ENCODE data around the gene LRFN2.

LRFN2 gene

DNA sequence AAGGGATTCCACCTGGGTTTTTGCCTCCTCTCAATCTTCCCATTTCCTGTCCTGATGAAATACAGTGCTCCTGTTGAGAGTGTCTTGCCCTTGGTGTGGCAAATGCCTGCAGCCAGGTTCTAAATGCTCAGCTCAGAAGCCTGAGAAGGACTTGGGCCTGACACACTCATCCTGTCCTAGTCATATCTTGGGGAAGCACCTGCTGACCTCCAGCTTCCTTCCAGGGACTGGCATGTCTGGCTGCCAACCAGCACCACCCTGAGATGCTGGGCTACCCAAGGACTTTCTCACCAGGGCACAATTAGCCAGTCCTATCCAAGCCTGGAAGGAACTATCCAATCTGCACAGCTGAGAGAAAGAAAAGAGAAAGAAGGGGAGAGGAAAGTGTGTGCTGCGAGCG lies 43.4 kb downstream of the LRFN2 start:
- DNase-seq (ENCODE audit: low read depth in 2 of 2), result no peak

DNA sequence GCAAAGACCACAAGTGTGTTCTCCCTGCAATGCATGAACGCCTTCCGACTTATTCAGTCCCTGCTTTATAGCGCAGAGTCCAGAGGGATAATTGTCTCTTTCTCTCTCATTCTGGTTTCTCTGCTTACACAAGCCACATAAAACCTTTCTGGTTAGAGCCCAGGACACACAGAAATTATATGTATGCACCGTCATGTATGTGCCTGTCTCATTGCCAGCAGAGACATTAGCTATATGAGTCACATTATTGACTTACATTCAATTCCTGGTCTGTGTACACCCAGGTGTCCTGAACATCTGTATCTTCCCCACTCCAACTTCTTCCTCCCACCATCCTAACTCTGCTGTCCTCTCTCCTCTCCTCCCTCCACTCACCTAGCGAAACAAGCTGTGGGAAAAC lies 44.0 kb downstream of the LRFN2 start:
- DNase-seq (ENCODE audit: low read depth in 2 of 2), result no peak

DNA sequence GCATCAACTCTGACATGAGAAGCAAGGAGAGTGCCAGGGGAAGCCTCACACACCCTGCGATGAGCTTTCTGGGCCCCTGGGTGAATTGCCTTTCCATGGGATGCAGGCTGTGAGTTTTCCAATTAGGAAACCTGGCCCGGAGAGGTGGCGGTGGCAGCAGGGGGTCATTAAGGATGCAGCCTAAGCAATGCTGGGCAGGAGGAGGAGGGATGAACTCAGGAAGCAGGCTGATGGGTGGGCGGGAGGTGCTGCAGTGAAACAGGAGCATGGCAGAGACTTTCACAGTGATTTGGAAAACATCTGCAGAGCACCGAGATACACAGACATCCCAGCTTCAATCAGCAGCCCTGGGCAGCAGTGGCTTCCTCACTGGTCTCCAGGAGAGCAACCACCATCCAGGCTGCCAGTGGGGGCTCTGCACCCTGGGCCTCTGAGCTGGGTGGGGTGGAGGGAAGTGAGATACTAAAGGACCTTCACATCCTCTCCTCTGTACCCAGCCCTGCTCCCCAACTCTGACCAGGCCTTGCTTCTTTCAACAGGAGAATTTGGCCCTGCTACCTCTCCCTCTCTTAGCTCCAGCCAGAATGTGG lies 44.9 kb downstream of the LRFN2 start:
- no peak for DNase-seq (ENCODE audit: low read depth in 2 of 2)

DNA sequence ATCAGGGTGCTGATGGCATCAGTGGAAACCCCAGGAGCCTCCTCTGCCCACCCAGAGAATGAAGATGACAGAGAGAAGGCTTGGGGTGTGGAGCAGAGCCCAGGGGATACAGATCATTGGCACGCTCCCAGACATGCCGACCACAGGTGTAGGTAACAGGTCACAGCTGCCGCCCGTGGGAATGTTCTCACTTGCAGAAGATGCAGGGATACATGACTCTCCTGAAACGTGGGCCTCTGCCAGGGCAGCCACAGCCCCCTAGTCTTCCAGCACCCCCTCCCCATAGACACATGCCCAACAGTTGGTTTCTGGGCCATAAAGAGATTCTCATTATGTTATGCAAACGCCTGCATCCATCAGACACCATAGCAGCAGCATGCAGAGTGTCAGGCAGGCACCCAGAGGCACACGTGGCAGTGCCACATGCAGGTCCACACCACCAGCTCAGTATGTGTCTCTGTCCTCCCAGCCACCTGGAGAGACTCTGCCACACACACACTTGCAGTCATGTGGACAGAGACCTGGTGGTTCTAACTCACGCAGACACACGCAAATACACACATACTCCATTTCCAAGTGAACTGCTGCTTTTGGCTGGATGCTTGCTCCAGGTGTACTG lies 45.5 kb downstream of the LRFN2 start:
- no peak for DNase-seq (ENCODE audit: low read depth in 2 of 2)

DNA sequence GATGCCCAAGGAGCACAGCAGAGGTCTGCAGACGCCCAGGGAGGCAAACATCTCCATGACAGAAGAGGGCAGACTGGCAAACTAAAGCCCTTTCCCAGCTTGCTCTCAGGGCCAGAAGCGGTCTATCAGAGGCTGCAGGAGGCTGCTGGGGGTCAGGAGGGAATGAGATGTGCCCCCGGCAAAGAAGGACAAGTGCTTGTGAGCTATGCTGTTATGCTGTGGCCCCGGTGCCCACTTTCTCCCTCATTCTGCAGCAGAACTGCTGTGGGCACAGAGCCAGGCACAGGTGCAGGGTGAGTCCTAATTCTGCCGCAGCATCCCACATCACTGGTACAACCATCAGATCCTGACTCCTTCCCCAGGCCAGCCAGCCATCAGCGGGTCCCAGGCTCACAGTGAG lies 46.4 kb downstream of the LRFN2 start:
- no peak for DNase-seq (ENCODE audit: low read depth in 2 of 2)

DNA sequence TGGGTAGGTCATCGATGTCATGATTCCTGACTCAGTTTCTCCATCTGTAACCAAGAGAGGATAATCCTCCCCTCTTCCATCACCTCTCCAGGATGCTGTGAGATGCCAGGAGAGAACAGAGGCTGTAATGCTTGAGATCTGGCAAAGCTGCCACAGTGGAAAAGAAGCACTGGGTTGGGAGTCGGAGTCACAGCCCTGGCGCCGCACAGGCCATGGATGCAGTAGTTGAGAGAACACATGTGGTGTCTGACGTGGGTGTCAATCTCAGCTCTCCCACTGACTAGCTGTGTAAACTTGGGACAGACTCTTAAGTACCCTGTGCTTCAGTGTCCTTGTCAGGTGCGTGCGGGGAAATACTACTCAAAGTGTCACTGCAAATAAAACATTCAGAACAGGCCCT lies 47.3 kb downstream of the LRFN2 start:
- no peak for DNase-seq (ENCODE audit: low read depth in 2 of 2)

DNA sequence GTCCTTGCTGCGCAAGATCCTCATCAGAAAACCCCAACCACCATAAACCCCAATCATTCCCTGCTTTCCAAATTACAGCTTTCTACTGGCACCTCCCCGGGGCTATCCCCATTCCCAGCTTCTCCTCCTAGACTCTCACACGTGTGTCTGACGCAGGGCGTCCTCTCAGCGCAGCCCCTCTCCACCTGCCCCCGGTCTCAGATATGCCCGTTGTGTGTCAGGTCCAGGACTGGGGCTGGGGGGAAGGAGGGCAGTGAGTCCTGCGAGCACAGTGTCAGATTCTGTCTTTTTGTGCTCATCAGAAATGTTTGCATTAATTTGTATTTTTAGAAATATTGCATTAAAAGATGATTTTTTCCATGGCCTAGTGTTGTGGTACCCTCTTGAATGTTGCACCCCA lies 48.6 kb downstream of the LRFN2 start:
- no peak for DNase-seq (ENCODE audit: low read depth in 2 of 2)

DNA sequence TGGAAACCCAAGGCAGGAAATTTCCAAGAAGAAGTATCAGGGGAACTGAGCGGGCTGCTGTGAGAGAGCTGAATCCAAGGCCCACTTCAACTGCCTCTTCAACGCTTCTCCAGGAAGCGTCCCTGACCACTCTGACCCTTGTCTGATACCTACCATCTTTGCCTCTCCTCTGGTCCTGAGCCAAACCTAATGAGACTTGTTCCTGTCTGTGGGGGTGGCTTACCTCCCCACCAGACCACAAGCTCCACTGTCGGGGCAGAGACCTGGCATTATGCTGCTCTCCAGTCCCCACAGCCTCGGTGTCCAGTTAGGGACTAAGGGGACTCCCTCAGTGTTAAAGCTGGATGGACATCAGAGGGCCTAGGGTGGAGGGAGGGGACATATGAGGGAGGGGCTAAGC lies 49.7 kb downstream of the LRFN2 start:
- no peak for DNase-seq (ENCODE audit: low read depth in 2 of 2)

DNA sequence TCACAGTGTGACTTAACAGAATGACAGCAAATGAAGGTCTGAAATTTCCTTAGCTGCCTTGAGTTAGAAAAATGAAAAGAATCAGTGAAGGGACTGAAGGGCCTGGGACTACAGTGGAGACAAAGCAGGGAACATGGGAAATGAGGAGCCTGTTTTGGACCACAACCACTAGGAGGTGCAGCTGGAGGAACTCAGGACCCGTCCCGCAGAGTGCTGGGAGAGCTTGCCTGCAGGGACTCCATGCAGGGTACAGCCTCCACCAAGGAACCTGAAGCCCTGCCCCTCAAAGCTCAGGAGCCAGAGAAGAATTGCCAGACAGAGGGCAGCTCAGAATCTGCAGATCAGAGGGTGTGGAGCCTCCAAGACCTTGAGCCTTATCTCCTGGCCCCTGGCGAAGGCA lies 50.7 kb downstream of the LRFN2 start:
- no peak for DNase-seq (ENCODE audit: low read depth in 2 of 2)

DNA sequence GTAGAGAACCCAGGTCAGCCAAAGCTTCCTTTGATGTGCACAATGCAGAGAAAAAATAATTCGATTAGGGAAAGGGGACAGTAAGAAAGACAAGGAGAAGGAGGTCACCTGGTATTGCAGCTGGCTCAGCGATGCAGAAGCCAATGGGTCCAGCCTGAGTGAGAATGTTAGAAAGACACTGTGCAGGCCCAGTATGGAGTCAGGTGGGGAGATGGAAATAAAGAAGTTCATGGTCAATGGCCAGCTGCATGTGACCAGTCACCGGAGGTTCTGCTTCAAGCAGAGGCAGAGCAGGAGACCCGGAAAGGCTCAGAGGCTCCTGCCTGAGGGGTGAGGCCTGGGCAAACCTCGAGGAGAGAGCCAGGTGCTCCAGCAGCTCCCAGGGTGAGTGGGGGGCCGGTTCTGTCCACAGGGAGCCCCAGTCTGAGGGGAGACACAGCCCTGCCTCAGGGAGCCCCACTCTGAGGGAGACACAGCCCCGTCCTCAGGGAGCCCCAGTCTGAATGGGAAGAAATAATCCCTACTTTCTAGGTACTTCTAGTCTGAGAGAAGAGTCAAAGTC lies 51.3 kb downstream of the LRFN2 start:
- DNase-seq (ENCODE audit: low read depth in 2 of 2), result no peak

DNA sequence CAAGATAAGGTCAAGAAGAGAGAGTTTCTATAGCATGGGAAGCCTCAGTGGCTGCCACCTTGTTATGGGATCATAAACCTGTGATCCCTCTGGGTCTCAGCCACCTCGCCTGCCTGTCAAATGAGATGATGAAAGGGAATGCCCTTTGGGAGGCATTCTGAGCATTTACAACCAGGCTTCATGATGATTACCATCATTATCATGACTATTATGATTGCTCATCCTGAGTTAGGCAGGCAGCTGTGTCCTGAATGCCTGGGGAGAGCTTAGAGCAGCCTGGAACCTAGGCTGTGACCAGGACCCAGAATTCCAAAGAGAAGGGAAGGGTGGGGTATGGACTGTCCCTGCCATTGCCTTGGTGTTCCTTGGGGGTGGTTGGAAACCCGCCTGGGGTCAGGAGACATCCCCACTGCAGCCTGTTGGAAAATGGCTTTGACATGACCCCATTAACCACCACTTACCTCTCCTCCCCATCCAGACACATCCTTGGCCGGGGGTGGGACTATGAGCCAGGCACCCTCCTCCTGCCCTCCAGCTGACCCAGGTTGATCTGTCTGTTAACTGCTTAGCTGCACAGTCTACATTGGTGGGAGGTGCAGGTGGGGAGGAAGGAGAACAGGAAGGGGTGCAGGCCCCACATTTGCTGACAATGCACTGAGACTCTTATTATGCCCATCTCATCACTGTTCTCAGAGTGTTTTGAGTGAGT lies 51.9 kb downstream of the LRFN2 start:
- no peak for DNase-seq (ENCODE audit: low read depth in 2 of 2)

DNA sequence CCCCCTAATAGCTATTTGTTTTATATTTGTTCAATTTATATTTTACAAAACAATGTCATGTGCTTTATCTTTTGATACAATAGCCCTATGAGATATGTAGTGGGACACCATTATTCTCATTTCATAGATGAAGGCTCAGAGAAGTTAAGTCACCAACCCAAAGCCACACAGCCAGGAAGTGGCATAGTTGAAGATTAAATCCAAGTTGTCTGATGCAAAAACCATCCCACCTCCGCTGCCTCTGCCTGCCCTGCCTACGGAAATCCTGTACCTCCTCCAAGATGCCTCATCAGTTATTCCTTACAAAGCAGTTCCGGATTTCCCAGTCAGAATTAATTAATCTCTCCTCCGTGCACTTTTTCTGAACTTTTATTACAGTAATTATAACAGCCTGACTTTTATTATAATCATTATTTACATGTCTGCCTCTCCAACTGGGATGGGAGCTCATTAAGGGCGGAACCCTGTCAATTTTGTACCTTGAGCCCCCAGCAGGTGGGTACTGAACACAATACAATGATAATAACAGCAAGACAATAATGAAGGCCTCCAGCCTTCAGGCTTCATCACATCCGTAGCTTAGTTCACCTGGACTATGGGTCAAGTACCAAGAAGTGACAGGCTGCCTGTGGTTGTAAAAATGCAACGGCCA lies 54.7 kb downstream of the LRFN2 start:
- DNase-seq (ENCODE audit: low read depth in 2 of 2), result no peak

DNA sequence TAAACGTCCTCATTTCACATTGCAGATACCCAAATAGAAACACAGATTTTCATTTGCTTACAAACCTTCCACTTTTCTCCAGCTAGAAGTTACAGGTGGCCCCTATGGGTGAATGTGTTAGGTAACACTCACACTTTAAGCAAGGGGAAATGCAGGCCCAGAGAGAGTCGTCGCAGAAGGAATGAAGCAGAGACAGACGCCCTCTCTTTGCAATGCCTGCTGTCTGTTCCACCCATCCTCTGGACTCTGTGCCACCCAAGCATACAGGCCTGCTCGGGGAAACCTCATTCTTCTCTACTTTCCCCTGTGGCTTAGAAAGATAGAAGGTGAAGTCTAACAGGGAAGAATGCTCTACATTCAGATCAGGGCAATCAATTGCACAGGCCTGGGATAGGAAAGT lies 57.2 kb downstream of the LRFN2 start:
- no peak for DNase-seq (ENCODE audit: low read depth in 2 of 2)

DNA sequence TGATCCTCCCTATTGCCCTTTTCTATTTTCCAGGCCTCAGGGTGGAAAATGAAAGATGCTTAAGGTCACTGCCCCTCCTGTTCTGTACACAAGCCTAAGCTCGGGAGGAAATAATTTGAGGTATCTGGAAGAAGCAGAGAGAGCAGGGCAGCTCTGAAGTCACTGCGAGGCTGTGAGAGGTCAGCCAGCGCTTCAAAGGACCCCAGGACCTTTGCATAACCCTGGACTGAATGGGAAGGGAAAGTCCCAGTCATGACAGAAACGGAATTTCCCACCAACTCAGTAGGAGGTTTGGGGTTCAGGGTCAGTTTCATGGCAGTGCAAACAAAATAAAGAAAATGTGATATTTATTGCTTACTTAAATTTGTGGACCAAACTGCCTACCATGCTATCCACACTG lies 58.1 kb downstream of the LRFN2 start:
- no peak for DNase-seq (ENCODE audit: low read depth in 2 of 2)

DNA sequence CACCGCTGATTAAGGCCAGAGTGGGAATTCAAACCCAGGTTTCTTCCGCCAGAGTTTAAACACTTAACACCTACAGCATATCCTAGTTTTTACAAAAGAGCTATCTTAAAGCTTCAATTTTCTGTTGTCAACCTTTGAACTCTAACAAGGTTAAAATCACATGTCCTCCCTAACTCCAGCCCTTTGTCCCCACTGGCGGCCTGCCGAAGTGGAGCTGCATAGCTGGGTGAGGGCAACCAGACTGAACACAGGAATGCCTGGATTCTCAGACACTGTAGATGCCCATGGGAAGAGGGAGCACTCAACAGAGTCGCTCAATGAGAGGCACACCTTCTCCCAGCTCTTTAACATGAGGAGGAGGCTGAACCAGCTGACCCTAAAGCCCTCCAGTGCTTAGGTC lies 59.1 kb downstream of the LRFN2 start:
- no peak for DNase-seq (ENCODE audit: low read depth in 2 of 2)

DNA sequence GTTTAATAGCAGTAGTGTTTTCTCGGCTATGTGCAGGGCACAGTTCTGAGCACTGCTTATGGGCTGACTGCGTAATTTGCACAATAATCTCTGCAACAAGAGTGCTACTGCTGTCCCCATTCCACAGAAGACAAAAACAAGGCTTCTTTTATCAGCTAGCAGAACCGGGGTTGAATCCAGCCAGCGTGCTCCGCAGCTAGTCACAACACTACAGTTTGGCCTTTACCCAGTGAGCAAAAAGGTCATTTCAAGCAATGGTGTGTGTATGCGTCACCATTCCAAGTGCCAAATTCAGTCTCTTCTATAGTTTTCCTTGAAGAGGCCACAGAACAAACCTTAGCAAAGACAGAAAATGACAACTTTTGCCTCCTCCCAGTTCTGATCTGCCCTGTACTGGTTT lies 61.1 kb downstream of the LRFN2 start:
- no peak for DNase-seq (ENCODE audit: low read depth in 2 of 2)

DNA sequence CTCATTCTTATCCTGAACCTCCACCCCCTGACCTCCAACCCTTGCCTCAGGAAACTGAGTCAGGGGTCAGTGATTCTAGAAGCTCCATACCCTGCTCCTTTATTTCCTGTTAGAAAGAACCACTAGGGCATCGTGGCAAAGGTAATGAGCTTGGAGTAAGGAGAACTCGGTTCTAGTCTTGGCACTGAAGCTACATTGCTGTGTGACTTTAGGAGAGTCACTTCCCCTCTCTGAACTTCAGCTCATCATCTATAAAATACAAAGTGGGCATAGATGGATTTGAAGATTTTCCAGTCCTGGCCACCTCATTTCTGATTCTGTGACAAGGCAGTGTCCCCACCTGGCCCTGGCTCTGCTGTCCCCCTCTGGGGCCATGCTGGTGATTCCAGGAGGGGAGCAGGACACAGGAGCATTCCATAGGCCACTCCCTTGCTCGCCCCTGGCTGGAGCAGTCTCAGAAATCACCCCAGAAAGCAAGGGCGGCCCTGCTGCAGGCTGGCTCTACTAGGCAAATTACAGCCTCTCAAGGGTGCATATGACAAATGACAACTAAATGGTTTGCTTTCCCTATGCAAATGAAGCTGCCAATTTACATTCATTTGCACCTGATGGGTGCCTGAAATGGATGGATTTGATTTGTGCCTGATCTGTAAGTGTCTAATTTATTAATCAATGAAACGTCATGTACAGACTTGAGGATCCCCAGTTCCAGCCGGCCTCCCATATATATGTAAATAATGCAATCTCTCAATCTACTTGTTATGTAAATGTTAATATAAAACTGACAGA lies 62.2 kb downstream of the LRFN2 start:
- no peak for DNase-seq (ENCODE audit: low read depth in 2 of 2)

DNA sequence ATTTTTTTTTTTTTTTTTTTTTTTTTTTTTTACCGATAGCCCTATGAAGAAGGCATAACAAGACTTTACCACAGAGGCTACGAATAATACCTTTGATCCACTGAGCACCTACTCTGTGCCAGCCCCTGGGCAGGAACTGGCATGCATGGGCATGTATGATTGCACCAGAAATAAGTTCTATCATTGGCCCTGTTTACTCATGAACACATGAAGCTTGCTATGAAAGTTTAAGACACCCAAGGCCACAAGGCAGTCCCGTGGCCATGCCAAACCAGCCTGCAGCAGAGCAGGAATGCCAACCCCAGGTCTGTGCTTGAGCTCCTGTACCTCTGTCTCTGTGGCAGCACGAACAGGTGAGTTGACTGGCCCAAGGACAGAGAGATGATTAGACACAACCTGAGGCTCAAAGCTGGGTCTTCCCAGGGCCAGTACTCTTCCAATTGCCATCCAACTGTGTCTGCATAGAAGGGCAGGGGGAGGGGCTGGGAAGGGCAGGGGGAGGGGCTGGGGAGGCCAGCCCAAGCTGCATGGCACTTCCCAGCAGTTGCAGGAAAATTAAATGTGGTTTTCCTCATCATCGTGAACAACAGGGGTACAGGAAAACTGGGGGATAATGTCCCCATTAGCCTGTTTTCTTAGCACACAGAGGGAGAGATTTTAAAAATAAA lies 63.5 kb downstream of the LRFN2 start:
- DNase-seq (ENCODE audit: low read depth in 2 of 2), result no peak

DNA sequence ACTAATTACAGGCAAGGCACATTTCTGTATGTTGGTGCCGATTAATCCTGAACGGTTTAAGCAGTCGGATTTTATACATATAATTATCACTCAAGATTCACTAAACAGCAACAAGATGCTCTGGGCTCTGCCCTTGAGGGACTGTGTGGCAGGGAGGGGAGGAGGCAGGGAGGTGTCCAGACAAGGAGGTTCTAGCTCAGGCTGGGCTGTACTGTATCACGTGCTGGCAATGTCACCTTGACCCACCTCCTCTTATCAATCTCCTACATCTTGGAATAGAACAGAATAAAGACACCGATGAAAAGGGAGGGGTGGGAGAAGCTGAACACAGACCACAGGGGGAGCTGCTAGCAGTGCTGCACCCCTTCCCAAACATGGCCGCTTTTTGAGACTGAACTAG lies 65.7 kb downstream of the LRFN2 start:
- DNase-seq (ENCODE audit: low read depth in 2 of 2), result no peak

DNA sequence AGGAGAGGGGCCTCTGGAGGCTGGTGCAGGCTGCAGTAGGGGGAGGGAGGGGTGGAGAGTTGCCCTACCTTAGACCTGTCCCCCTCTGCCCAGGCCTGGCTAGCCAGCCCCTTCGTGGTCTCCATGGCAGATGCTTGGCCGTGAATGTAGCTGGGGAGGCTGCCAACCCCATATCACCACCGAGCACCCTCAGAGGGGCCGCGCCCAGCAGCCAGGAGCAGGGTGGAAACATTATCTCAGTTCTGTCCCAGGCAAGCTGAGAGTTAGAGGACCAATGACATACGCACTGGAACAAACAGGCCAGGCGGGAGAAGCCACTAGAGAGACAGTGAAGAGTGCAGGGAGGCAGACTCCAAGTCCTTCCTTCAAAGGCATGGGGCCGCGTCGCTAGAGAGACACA lies 66.5 kb downstream of the LRFN2 start:
- DNase-seq (ENCODE audit: low read depth in 2 of 2), result no peak

DNA sequence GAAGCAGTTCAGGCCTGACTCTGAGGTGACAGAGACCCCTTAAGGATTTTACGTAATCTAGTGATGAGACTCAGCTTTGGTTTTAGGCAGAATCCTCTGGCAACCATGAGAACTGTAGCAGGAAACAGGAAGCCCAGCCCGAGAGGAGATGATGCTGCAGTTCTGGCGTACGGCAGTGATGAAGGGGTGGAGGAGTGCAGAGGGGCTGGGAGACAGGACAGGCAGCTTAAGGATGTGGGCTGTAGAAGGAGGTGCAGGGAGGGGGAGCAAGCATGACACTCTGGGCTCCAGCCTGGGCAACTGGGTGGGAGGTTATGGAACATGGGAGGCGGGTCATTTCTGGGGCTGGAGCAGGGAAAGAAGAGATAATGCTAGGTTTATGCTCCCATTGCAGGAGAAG lies 67.1 kb downstream of the LRFN2 start:
- no peak for DNase-seq (ENCODE audit: low read depth in 2 of 2)
